Activated CD8-positive, alpha-beta T cell treated with anti-CD3 and anti-CD28 coated beads, Interleukin-2, amount 10 ng/mL, durations not matched to agents 7 days and 5 days (primary cell): ENCODE results near the gene NEU4. TPM values are rescaled to one million over a fixed set of nuclear protein-coding genes. Genes with fewer than 3 reads are reported as not detected.

Source experiments
- ATAC-seq: fragments of 150-1000 bp; cut with Tn5 transposase; one replicate; pipeline ENCODE4 v1.10.0; 2021; ENCODE audit warnings: moderate library complexity
- CTCF ChIA-PET: fragments of 350-600 bp; sonication (Branson Sonifier 250); formaldehyde crosslinking; loops from one replicate; lab custom pipeline; 2021; ENCODE audit warnings: antibody characterized with exemption; lab: Charles Lee
- POLR2A ChIA-PET: fragments of 350-600 bp; sonication (Branson Sonifier 250); formaldehyde crosslinking; loops from one replicate; lab custom pipeline; 2021; ENCODE audit warnings: antibody characterized with exemption; lab: Charles Lee
- DNase-seq: peaks from one replicate; pipeline ENCODE4 v3.0.0-alpha.2; 2020
- H3K27ac Mint-ChIP-seq: one replicate; pipeline ENCODE4 v1.8.0; 2021; ENCODE audit warnings: mild to moderate bottlenecking, mixed read lengths
- H3K27me3 Mint-ChIP-seq: one replicate; pipeline ENCODE4 v1.8.0; 2021; ENCODE audit warnings: low read depth, mixed read lengths
- H3K36me3 Mint-ChIP-seq: one replicate; pipeline ENCODE4 v1.8.0; 2021; ENCODE audit warnings: low read depth, mixed read lengths
- H3K4me1 Mint-ChIP-seq: one replicate; pipeline ENCODE4 v1.8.0; 2021; ENCODE audit warnings: low read depth, mixed read lengths
- H3K4me3 Mint-ChIP-seq: one replicate; pipeline ENCODE4 v1.8.0; 2021; ENCODE audit warnings: mild to moderate bottlenecking, mixed read lengths
- H3K9me3 Mint-ChIP-seq: one replicate; pipeline ENCODE4 v1.8.0; 2022; ENCODE audit warnings: mixed read lengths; ENCODE audit not compliant: insufficient read depth
- total RNA-seq, 2 experiments: library from RNA; stranded (reverse); gene quantifications; one replicate each; pipeline ENCODE4 v1.2.3, GENCODE V29; 2021

The NEU4 gene
- total RNA-seq, 2 experiments from 2014 or later = 0.31 to 0.45 TPM

DNA sequence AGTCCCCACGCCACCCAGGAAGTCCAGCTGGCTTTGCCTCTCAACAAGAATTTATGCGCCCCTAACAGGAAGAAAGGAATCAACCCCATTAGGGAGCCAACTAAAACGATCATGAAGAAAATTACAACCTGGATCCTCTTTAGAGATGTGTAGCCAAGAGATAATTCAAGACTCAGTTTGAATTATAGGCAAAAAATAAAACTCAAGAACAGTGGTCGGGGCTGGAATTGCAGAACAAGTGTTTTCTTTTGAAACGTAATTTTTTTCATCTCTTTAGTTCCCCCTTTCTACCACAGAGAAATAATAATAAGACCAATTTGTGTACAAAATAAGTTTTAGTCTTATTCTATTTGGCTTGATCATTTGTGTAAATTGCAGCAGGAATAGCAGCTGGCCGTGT lies 27.3 kb downstream of the NEU4 start:
- Mint-ChIP-seq H3K4me3 (no peak overlapping the region), H3K27me3 (peaks cover 52% of the 10 kb centered on the region), H3K36me3 (no peaks in the 10 kb centered on the region), H3K27ac (no peak overlapping the region), H3K4me1 (peaks cover 16% of the 10 kb centered on the region), H3K9me3 (no peaks in the 10 kb centered on the region)
- POLR2A ChIA-PET = no interaction called here
- ATAC-seq (no peak), DNase-seq (no peak)
- CTCF ChIA-PET = no interaction called here

DNA sequence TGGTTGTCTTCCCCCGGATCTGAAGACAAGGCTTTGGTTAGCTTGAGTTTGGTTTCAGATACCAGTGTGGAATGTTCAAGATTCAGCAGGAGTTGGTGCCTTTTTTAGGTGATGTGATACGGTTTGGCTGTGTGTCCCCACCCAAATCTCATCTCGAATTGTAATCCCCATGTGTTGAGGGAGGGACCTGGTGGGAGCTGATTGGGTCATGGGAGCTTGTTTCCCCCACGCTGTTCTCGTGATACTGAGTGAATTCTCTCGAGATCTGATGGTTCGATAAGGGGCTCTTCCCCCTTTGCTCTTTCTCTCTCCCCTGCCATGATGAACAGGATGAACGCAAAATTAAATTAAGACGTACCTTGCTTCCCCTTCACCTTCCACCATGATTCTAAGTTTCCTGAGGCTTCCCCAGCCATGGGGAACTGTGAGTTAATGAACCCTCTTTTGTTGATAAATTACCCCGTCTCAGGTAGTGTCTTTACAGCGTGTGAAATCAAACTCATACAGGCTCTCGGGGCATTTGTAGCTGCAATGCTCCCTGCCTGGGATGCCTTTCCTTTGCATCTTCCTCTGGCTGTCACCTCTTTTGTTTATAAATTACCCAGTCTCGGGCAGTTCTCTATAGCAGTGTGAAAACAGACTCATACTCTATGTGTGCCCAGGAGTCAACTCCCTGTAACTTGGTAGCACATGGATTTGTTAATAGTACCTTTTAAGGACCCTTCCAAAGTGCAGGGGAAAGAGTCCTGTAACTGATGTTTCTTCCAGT lies 28.4 kb downstream of the NEU4 start:
- no peak for DNase-seq
- Mint-ChIP-seq H3K4me3 (no peak overlapping the region), H3K4me1 (peaks cover 16% of the 10 kb centered on the region), H3K9me3 (no peaks in the 10 kb centered on the region), H3K36me3 (no peaks in the 10 kb centered on the region), H3K27ac (no peak overlapping the region), H3K27me3 (peaks cover 46% of the 10 kb centered on the region)
- ChIA-PET POLR2A (no interaction called here), CTCF (interaction anchor here (1.0 kb wide), 1 partner anchor 41 kb away, joined by 4 read pairs; no protein-coding TSS in a partner anchor)
- no peak for ATAC-seq

DNA sequence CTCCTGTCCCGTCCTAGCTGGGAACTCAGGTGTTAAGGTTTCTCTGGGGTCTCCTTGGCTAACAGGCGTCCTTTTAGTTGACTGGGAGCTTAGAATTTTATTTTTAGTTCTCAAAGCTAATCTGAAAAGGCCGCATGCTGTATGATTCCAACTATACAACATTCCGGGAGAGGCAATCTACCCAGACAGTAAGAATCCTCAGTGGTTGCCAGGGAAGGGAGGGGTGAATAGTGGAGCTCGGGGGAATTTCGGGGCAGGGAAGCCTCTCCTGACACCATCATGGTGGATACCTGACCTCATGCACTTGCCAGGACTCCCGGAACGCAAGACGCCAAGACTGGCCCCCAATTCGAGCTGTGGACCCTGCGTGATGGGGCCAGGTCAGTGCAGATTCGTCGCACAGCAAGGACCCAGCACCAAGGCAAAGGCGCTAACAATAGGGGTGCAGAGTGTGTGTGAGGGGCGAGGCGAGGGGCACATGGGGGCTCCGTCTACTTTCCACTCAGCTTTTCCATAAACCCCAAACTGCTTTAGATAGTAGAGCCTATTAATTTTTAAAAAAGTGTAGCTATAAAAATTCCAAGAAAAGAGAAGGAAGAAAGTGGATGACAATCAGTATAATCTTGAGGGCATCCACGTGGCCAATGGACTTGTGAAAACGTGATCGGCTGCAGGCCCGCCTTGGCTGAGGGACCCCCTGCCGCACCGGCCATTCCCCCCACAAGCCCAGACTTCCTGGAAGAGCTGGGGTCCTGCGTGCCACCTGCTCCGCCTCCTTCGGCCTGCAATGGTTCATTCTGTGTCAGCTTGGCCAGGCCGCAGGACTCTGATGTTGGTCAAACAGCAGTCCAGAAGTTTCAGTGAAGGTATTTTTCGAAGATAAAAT lies 32.4 kb downstream of the NEU4 start:
- CTCF ChIA-PET = interaction anchor here (1.8 kb wide), 1 partner anchor 15 kb away, joined by 5 read pairs; no protein-coding TSS in a partner anchor
- DNase-seq (no peak), ATAC-seq (no peak)
- Mint-ChIP-seq H3K36me3 (no peaks in the 10 kb centered on the region), H3K4me1 (peaks cover 33% of the 10 kb centered on the region), H3K9me3 (no peaks in the 10 kb centered on the region), H3K27me3 (peaks cover 34% of the 10 kb centered on the region), H3K4me3 (no peak overlapping the region), H3K27ac (no peak overlapping the region)
- POLR2A ChIA-PET = interaction anchor here (0.7 kb wide), 1 partner anchor 107 kb away, joined by 4 read pairs; the partner anchor contains the start of gene D2HGDH

DNA sequence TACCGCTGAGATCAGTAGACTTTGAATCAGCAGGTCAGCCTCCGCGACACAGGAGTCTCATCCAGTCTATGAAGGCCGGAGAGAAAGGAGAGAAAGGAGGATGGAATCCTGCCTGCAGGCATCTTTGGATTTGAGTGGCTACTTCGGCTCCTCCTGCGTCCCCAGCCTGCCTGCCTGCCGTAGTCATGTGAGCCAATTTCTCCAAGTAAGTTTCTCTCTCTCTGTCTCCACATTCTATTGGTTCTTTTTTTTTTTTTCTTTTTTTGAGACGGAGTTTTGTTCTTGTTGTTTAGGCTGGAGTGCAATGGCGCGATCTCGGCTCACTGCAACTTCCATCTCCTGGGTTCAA lies 33.0 kb downstream of the NEU4 start:
- no peak overlapping the region for H3K4me3 Mint-ChIP-seq
- H3K27me3 Mint-ChIP-seq = peaks cover 30% of the 10 kb centered on the region
- no peaks in the 10 kb centered on the region for H3K36me3 Mint-ChIP-seq
- DNase-seq (no peak), ATAC-seq (no peak)
- H3K4me1 Mint-ChIP-seq = peaks cover 36% of the 10 kb centered on the region
- no peaks in the 10 kb centered on the region for H3K9me3 Mint-ChIP-seq
- H3K27ac Mint-ChIP-seq = no peak overlapping the region
- ChIA-PET POLR2A (no interaction called here), CTCF (interaction anchor here (1.8 kb wide), 1 partner anchor 16 kb away, joined by 5 read pairs; no protein-coding TSS in a partner anchor)

DNA sequence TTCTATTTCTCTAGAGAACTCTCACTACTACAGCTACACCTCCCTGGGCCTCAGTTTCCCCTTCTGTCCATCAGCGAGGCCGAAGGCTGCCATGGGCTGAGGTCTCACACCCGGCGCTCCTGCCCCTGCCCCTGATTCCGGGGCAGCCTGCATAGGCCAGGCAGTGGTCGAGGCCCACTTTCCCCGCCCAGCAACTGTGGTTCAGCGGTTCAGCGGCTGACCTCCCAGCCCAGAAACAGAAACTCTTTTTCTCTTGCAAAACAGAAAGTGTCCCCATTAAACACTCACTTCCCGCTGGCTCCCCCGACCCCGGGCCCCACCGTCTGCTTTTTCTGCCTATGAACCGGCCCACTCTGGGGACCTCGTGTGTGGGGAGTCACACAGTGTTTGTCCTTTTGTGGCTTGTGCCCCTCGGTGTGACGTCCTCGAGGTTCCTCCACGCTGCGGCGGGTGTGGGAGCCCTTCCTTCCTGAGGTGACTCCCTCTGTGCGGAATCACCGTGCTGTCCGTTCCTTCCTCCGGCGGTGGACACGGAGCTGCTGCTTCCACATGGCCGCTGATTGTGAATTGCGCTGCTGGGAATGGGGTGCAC lies 33.7 kb downstream of the NEU4 start:
- H3K9me3 Mint-ChIP-seq = no peaks in the 10 kb centered on the region
- POLR2A ChIA-PET = no interaction called here
- H3K4me3 Mint-ChIP-seq = peak overlapping the region; percentile 70
- peak; percentile 67 for DNase-seq
- peaks cover 23% of the 10 kb centered on the region for H3K27me3 Mint-ChIP-seq
- ATAC-seq = peak; percentile 54
- peak overlapping the region; percentile 74 for H3K27ac Mint-ChIP-seq
- CTCF ChIA-PET = no interaction called here
- H3K36me3 Mint-ChIP-seq = no peaks in the 10 kb centered on the region
- H3K4me1 Mint-ChIP-seq = peaks cover 36% of the 10 kb centered on the region

DNA sequence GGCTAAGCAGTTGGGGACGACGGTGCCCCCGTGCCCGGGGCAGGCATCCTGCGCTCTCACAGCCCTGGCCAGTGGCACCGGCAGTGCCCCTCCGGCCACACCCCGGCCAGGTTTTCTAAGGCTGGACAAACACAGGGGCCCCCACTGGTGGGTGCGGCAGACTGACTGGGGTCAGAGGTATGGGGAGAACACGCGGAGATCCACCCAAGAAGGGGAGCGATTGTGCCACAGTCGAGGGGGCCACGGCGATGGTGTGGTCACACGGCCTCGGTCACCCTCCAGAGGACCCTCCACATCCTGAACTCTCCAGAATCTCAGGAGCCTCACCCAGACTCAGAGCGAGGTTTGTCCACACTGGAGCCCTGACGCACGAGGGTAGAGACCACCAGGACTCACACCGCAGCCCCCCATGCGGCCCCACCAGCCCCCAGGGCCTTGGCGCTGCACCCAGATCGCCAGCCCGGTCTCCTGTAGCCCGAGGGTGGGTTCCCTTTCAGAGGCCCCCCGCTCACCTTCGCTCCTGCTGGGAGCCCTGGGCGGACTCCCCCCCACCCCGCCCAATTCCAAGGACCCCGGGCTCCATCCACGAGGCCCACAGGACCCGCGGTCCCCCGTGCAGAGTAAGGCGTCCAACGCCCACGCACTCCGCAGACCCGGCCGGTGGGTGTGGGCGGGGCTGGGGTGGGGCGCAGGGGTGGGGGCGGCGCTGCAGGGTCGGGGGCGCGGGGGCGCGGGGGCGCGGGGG lies 34.5 kb downstream of the NEU4 start:
- POLR2A ChIA-PET = interaction anchor here (1.2 kb wide), 1 partner anchor 17 kb away, joined by 5 read pairs; no protein-coding TSS in a partner anchor
- peaks cover 36% of the 10 kb centered on the region for H3K4me1 Mint-ChIP-seq
- no peak for DNase-seq
- peak overlapping the region; percentile 70 for H3K4me3 Mint-ChIP-seq
- CTCF ChIA-PET = interaction anchor here (1.0 kb wide), 1 partner anchor 35 kb away, joined by 4 read pairs; no protein-coding TSS in a partner anchor
- ATAC-seq = no peak
- peak overlapping the region; percentile 74 for H3K27ac Mint-ChIP-seq
- H3K9me3 Mint-ChIP-seq = no peaks in the 10 kb centered on the region
- H3K36me3 Mint-ChIP-seq = no peaks in the 10 kb centered on the region
- H3K27me3 Mint-ChIP-seq = peaks cover 17% of the 10 kb centered on the region

DNA sequence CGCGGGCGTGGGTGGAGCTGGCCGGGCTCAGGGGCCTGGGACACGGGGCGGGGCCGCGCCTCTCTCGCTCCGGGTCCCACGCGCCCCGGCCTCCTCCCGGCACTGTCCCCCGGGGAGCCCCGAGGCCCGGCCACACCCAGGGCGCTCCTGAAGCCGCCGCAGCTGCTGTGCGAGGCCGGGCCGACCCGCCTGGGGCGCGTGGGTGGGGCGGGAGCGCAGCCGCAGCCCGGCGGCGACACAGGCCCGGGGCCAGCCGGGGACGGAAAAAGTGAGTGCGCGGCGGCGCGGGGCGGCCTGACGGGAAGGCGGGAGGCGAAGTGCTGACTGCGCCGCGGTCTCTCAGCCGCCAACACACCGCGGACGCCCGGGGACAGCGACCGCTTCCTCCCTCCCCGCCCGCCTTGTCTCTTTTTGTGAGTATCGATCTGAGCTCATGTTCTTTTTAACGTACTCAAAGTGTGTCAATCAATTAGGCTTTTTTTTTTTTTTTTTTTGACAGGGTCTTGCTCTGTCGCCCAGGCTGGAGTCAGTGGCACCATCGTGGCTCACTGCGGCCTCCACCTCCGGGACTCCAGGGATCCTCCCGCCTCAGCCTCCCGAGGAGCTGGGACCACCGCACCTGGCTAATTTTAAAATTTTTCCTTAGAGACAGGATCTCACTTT lies 35.2 kb downstream of the NEU4 start:
- peak; percentile 89 for ATAC-seq
- no peaks in the 10 kb centered on the region for H3K9me3 Mint-ChIP-seq
- ChIA-PET CTCF (interaction anchor here (1.0 to 1.3 kb wide), 3 partner anchors 16 to 185 kb away, joined by 3 to 4 read pairs (median 4); no protein-coding TSS in a partner anchor), POLR2A (interaction anchor here (1.0 to 1.2 kb wide), 4 partner anchors 11 to 157 kb away, joined by 3 to 5 read pairs (median 4); partner anchors contain the start of genes DTYMK and PDCD1)
- peaks cover 14% of the 10 kb centered on the region for H3K27me3 Mint-ChIP-seq
- H3K36me3 Mint-ChIP-seq = no peaks in the 10 kb centered on the region
- peak overlapping the region; percentile 81 for H3K27ac Mint-ChIP-seq
- H3K4me3 Mint-ChIP-seq = peak overlapping the region; percentile 66
- peaks cover 34% of the 10 kb centered on the region for H3K4me1 Mint-ChIP-seq
- DNase-seq = peak; percentile 83

DNA sequence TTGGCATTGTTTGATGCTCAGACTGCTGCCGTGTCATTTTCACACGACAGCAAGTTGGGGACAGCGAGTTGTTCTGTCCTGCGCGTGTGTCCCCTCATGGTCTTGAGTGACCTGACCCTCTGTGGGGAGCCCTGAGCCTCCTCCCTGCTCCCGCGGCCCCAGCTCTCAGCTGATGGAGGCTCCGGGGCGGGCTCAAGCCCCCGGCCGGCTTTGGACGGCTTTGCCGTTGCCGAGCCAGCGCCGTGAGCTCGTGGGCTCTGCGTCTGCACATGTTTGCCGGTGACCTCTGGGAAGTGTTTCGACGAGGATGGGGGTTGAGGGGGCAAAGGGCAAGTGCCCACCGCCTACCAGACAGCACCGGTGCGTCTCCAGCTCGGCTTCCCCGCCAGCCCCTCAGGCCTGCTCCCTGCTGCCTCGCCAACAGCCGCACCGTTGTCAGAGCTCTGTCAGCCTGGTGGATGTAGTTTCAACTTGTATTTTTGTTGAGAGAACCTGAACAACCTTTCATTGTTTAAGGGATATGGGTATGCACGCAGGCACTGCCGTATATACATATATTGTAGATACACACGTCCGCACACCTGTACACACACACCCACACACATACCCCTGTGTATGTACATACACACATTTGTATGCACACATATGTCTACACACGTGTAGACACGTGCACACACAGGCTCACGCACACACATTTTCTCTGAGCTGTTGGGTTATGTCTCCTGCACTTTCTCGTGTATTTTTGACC lies 36.0 kb downstream of the NEU4 start:
- H3K4me1 Mint-ChIP-seq = peaks cover 34% of the 10 kb centered on the region
- peak overlapping the region; percentile 34 for H3K27ac Mint-ChIP-seq
- ATAC-seq = no peak
- ChIA-PET CTCF (interaction anchor here (1.0 to 1.3 kb wide), 2 partner anchors 15 to 185 kb away, joined by 3 to 4 read pairs; no protein-coding TSS in a partner anchor), POLR2A (interaction anchor here (1.0 to 1.2 kb wide), 4 partner anchors 10 to 158 kb away, joined by 3 to 5 read pairs (median 4); partner anchors contain the start of genes DTYMK and PDCD1)
- H3K27me3 Mint-ChIP-seq = peaks cover 10% of the 10 kb centered on the region
- H3K9me3 Mint-ChIP-seq = no peaks in the 10 kb centered on the region
- H3K36me3 Mint-ChIP-seq = no peaks in the 10 kb centered on the region
- no peak for DNase-seq
- H3K4me3 Mint-ChIP-seq = peak overlapping the region; percentile 66

DNA sequence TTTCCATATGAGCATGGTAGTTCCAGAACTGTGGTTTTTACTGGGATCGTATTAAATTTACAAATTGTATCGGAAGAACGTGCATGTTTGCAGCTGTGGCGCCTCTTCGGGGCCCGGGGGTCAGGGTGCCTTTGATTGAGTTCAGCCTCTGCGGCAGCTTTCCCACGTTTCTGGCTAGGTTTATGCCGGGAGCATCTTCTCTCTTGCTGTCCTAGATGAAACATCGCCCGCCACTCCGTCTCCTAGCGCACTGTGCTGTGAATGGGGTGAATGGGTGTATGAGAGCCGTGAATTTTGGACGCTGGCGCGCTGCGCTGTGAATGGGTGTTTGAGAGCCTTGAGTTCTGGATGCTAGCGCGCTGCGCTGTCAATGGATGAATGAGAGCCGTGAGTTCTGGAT lies 37.4 kb downstream of the NEU4 start:
- no peaks in the 10 kb centered on the region for H3K36me3 Mint-ChIP-seq
- CTCF ChIA-PET = no interaction called here
- no peak overlapping the region for H3K4me3 Mint-ChIP-seq
- no peaks in the 10 kb centered on the region for H3K9me3 Mint-ChIP-seq
- H3K27me3 Mint-ChIP-seq = peaks cover 4% of the 10 kb centered on the region
- DNase-seq (no peak), ATAC-seq (no peak)
- no peak overlapping the region for H3K27ac Mint-ChIP-seq
- POLR2A ChIA-PET = no interaction called here
- H3K4me1 Mint-ChIP-seq = peaks cover 34% of the 10 kb centered on the region
